ENCODE results near the gene NDUFB8.

Gene NDUFB8

DNA sequence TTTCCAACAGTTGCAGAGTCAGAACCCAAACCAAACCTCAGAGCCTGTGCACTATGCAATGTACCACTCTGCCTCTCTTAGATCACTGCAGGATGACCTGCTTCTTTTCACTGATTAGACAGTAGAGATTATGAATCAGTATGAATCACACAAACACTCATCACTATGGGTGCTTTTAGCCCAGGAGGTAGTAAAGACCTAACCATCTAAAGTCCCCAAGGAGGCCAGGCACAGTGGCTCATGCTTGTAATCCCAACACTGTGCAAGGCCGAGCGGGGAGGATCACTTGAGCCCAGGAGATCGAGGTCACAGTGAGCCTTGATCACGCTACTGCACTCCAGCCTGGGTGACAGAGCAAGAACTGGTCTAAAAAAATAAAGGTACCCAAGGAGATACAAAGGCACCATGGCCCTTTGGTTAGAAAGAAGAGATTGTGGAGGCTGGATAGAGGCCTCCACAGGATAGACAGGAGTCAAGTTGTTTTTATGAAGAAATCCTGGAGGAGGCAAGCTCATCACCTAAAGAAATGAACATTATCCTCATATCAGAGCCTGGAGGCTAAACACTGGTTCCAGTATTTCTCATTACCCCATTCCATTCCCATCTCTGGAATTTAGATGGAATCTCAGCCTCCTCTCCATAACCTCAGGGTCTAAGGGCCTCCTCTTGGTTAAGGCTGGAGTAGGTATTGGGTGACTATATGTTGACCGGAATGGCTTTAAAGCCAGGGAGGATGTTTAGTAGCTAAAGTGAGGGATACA, 22.9 kb downstream of the NDUFB8 start:
- DNase-seq = no peak

DNA sequence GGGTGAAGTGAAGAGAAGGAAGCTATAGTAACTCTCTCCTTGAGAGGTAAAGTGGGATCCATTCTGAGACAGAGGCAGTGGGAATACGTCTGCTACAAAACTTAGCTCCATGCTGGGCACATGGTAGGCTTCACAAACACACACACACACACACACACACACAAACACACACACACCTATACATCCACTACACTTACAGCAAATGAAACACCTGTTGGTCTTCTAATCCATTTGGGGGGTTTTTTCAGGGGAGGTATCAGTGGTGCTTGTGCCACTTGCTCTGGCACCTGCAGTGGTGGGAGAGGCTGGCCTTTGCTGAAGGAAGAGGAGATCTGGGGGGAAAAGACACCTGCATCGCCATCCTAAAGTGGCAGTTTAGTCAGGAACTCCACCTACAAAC, 24.5 kb downstream of the NDUFB8 start:
- DNase-seq = no peak

DNA sequence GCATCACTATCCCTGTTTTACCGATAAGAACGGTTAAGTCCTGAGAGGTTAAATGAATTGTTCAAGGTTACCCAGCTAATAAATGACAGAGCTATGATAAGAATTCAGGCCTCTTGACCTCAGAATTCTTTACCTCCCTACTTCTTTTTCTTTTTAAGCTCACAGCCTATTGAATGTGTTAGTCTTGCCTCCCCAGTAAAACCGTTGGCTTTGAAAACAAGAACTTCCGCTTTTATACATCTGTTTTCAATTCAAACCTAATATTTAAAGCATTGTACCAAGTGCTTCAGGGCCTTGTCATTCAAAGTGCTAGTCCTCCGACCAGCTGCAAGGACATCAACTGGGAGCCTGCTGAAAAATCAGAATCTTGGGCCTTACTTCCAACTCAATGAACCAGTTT, 25.6 kb downstream of the NDUFB8 start:
- no peak for DNase-seq

- DNase-seq = no peak
Observed at GRCh38 chr10:100502926-100503494, 26.7 kb downstream of the NDUFB8 start.

DNA sequence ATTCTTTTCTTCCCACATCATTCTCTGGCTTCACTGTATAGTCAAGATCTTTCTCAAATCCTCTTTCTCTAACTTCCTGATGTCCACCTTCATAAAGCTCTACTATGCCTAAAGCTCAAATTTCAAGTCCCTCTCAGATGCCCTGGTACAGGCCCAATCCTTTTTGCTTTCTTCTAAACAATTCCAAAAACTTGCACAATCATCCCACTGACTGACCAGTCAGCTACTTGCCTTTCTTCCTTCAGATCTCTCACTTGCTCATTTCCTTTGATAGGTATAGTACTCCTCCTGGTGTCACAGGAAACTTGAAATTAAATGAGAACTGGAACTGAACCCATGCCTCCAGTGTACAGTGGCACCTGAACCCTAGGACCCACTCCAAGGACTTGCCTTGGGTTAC, 28.2 kb downstream of the NDUFB8 start:
- no peak for DNase-seq

GRCh38 chr10:100498059-100498458, 31.6 kb downstream of the NDUFB8 start:
- DNase-seq = no peak

- DNase-seq = no peak
Observed at GRCh38 chr10:100496567-100496966, 33.1 kb downstream of the NDUFB8 start.

GRCh38 chr10:100490531-100490930, 39.1 kb downstream of the NDUFB8 start:
- DNase-seq = no peak

DNA sequence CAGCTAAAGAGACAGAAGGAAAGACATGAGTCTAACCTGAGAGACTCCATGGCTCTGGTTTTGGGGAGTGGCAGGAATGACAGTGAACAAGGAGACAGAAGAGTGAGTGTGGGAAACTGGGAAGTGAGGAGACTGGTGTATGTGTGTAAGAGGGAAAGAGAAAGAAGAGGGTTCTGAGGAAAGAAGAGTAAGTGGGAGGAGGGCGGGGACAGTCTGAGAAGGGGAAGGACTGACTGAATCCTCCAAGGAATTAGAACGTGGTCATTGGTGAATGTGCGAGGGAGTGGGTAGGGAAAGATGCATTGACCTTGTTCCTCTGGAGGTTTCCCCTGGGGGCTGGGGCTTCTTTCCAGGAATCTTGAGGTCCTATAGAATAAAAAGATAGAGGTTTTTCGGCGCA, 40.3 kb downstream of the NDUFB8 start:
- no peak for DNase-seq

DNA sequence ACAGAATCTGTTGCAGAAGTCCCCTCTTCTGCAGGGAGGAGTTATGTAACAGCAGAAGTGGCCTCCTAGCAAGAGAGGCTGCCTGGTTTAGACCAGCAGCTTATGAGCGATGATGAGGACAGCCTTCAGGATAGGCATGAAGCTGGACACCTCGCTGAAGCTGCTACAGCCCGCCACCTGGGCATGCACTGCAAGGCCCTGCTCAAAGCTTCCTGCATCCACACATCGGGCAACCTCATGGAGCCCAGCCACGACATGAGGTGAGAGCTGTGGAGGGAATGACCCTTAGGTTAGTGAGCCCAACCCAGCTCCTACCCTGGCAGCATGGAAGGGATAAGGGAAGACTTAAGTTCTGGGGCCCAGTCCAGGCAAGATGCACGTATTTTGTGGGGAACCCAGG, 42.1 kb downstream of the NDUFB8 start:
- no peak for DNase-seq

DNA sequence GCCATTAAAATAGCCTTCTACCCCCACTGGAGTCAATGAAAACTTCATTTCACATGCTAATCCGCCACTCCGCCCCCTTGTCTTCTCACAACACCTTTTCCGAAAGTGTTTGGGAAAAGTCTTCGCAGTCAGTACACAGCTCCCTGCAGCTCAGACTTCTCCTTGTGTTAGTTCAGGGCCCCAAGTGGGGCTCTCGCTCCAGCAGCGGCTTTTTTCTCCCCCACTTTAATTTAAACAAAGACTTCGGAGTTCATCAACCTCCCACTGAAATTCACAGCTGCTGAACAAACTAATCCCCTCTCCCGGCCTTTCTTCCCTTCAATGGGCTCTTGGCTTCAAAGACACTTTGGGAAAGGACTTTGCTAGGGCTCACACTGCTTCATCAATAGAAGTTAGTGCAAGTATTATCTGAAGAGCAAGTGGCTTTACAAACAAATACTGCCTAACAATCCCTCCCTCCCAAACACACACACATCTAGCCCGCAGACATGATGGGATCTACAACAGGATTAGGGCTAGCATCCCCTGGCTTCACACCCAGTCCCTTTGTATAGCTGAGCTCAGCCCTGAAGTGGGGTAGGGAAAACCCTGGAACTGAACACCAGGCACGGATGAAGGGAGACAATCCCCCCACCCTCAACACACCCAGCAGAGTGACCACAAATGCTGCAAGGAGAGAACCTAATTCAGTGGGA, 43.7 kb downstream of the NDUFB8 start:
- DNase-seq = no peak

GRCh38 chr10:100485366-100485765, 44.3 kb downstream of the NDUFB8 start:
- no peak for DNase-seq

DNA sequence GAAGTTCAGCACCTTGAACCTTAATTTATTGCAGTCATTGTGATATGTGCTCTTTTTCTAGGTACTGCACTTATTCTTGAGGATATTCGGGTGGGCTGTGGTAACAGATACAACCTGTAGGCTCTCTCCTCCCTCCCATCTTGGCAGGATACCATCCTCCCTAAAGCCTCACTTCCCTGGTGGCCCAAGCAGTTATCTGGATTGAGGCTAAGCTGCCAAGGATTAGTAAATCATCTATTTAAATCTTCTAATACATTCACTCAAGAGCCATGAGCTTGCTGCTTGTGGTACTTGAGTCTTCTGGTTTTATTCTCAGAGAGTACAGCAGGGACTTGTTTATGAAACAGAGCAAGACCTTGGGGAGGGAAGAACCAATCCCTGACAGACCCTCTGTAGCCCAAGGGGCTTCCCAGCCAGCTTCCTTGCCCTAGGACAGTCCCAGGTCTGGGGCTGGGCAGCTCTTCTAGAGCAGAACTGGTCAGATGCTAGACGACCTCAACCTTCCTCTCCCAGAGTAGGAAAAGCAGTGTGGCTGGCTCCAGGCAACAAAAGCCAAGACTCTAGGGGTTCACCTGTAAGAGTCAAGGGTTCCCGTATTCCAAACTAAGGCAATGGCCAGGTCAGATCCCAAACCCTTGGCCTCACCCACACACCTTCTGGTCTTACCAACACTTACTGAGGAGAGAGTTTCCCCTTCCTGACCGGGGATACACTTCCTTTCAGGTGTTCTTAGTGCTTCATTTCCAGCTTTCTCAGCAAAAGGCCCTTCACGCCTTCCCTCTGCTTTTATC, 45.6 kb downstream of the NDUFB8 start:
- no peak for DNase-seq

DNA sequence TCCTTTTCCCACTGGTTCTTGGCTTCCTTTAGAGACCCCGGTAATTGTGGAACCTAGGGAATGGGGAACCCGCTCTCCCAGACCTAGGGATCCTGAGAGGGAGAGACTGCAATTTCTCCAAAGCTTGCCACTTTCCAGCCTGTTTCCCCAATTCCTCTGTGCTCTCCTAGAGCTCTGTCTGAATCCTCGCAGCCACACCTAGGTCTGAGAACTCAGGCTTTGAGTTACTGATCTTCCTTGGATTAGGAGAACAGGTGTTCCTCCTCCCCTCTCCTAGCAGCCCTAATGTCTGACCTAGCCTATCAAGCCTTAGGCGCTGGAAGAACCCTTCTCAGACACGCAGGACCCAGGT, 46.9 kb downstream of the NDUFB8 start:
- no peak for DNase-seq

GRCh38 chr10:100482181-100482833, 47.4 kb downstream of the NDUFB8 start:
- DNase-seq = peak; percentile 47 to 73

DNA sequence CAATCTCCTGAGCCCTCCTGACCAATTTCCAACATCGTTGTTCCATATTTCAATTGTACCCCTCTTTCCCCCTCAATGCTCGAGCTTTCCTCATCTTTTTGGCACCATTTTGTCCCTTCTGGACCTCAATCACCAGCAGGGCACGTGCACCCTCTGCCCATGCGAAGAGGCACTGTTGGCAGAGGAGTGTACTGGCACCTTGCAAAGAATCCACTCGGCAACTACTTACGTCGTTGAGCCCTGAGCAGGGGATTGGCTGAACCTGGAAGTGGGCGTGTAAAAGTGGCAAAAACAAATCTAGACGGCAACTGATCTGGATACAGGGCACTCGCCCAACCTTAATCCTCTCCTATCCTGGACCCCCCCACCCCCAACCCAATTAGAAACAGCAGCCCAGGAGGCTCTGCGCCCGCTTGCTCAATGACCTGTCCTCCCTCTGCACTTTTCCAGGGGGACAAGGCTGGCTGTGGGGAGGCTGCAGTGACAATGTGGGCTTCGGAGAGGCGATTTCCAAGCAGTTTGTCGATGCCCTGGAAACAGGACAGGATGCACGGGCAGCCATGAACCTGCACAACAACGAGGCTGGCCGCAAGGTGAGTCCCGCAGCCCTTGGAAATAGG, 48.1 kb downstream of the NDUFB8 start:
- DNase-seq = peak; percentile 66 to 83

GRCh38 chr10:100480002-100480401, 49.7 kb downstream of the NDUFB8 start:
- DNase-seq = no peak

DNA sequence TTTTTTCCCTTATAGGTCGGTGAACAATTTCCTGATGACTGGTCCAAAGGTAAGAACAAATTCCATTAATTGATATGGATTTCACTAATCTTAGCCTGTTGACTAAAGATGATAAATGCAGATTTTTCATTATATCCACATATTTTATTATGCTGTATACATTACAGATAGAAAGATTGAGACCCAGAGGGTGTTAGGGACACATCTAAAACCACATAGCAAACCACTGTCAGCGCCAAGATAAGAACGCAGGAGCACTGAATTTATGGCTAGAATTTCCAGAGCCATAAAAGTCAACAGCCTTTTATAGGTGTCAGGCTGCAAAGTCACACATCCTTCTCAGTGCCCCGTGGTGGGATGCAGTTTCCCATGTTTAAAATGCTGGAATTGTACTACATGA, 50.6 kb downstream of the NDUFB8 start:
- no peak for DNase-seq

GRCh38 chr10:100477970-100478369, 51.7 kb downstream of the NDUFB8 start:
- no peak for DNase-seq
